Spleen (tissue), 11 donors: ENCODE results near the gene B3GNT5. TPM values are rescaled to one million over a fixed set of nuclear protein-coding genes. Genes with fewer than 3 reads are reported as not detected.

Experiments used
- DNase-seq: peaks from one replicate; pipeline ENCODE4 v3.0.0-alpha.2; 2020
- H3K27ac ChIP-seq, 8 donors: fragments of 200-600 bp; sonication (generic) in 7 of 8; 1 replicate in 4 of 8; 2 replicates in 4 of 8; pipeline versions ENCODE4 v1.5.0 to v1.8.0; 2016 to 2021; ENCODE audit warnings: inconsistent platforms in 4 of 8, mild to moderate bottlenecking in 4 of 8, moderate library complexity in 1 of 8
- H3K27me3 ChIP-seq, 7 donors: fragments of 200-600 bp; sonication (generic) in 6 of 7; replicated peaks in 1 of 7; 1 replicate in 4 of 7; 2 replicates in 3 of 7; pipeline versions ENCODE4 v1.5.0 to v1.8.0; 2016 to 2021; ENCODE audit warnings: inconsistent platforms in 3 of 7, mild to moderate bottlenecking in 1 of 7
- H3K36me3 ChIP-seq, 6 donors: fragments of 200-600 bp; sonication (generic) in 5 of 6; 1 replicate in 4 of 6; 2 replicates in 2 of 6; pipeline versions ENCODE4 v1.5.0 to v1.8.0; 2016 to 2021; ENCODE audit warnings: inconsistent platforms in 2 of 6
- H3K4me1 ChIP-seq, 6 donors: fragments of 200-600 bp; sonication (generic) in 5 of 6; 1 replicate in 3 of 6; 2 replicates in 3 of 6; pipeline versions ENCODE4 v1.5.0 to v1.8.0; 2016 to 2021; ENCODE audit warnings: inconsistent platforms in 3 of 6
- H3K4me3 ChIP-seq, 8 donors: fragments of 200-600 bp; sonication (generic) in 7 of 8; 1 replicate in 4 of 8; 2 replicates in 4 of 8; pipeline versions ENCODE4 v1.5.0 to v1.8.0; 2016 to 2021; ENCODE audit warnings: inconsistent platforms in 4 of 8, mild to moderate bottlenecking in 4 of 8, moderate library complexity in 2 of 8
- H3K9me3 ChIP-seq, 8 donors: fragments of 200-600 bp; sonication (generic) in 7 of 8; 1 replicate in 4 of 8; 2 replicates in 4 of 8; pipeline versions ENCODE4 v1.5.0 to v1.8.0; 2016 to 2021; ENCODE audit warnings: inconsistent platforms in 4 of 8
- CTCF ChIP-seq, 11 experiments: fragments of 200-600 bp in 7 of 11; fragments of 450-650 bp in 4 of 11; sonication (generic) in 4 of 11; IDR thresholded peaks in 8 of 11; conservative IDR thresholded peaks in 3 of 11; 1 replicate in 7 of 11; 2 replicates in 4 of 11; pipeline versions ENCODE4 v1.4.0 to v1.8.0; 2016 to 2021; ENCODE audit warnings: antibody characterized with exemption in 11 of 11, inconsistent platforms in 4 of 11, mild to moderate bottlenecking in 1 of 11
- POLR2A ChIP-seq, 3 donors: fragments of 450-650 bp; IDR thresholded peaks; one replicate each; pipeline ENCODE4 v1.5.1; 2017; ENCODE audit warnings: antibody characterized with exemption in 3 of 3, mild to moderate bottlenecking in 1 of 3
- POLR2AphosphoS5 ChIP-seq, 3 donors: sonication (generic); formaldehyde crosslinking; IDR thresholded peaks; one replicate each; pipeline ENCODE4 v1.5.1; 2017; ENCODE audit warnings: antibody characterized with exemption in 3 of 3
- WGBS, 5 donors: extraction: QIAGEN DNeasy Blood & Tissue Kit in 3 of 5; methylation state at CpG; one replicate each; pipeline versions ENCODE4 v1.1.5 to v1.1.7; 2013 to 2018; 5-methylcytosine and 5-hydroxymethylcytosine counted together
- intact Hi-C: fragments of 100-400 bp; cut with DNase I; formaldehyde crosslinking; loops from one replicate; pipeline ENCODE4 v1.15.0; 2023; ENCODE audit warnings: low total_unique reads
- polyA plus RNA-seq, 3 donors: library from polyadenylated mRNA; stranded (reverse); fragments of 200-250 nt; gene quantifications; one replicate each; pipeline ENCODE4 v1.2.1, GENCODE V29; 2013
- total RNA-seq, 7 donors: library from RNA; depleted of rRNA in 3 of 7; stranded (reverse); fragments of >200 nt in 3 of 7; fragmentation: NEBNext Ultra II Directional in 4 of 7; extraction: Animal tissue kit (Norgen Biotek cat#: 25700) in 4 of 7; gene quantifications; one replicate each; pipeline versions ENCODE4 v1.1.0 to v1.2.1, GENCODE V29; 2016 to 2021
- donor health status: healthy with polysubstance abuse.
- donor health status: DM: no; HTN: no; CAD: no; lungs with moderate emphysema.
- donor health status: DM: no; HTN: no; CAD: no.
- donor health status: Bipolar disorder and iron deficiency.
- donor health status: healthy.
- donor health status: DM: no; HTN: no; CAD: no.
- donor health status: DM: yes; HTN: yes; CAD: no.

B3GNT5 gene
- total and polyA plus RNA-seq, 10 donors: 0.61 to 11.9 (median 3.7) TPM

GRCh38 chr3:183284570-183284969 is 31.5 kb downstream of the B3GNT5 start:
- DNase-seq: no peak
- TF ChIP-seq POLR2AphosphoS5 (IDR thresholded peaks at IDR 0.05) (no peak), POLR2A (IDR thresholded peaks at IDR 0.05) (no peak), CTCF (IDR thresholded peaks at IDR 0.05 in 8 of 11, conservative IDR thresholded peaks at IDR 0.05 in 3 of 11) (no peak)
- Histone ChIP-seq H3K27ac (peak overlapping the region in 2 of 8 donors; percentile 76 to 78), H3K36me3 (no peaks in the 10 kb centered on the region), H3K4me1 (peaks cover 12 to 23% (median 18%) of the 10 kb centered on the region in 6 donors), H3K27me3 (no peaks in the 10 kb centered on the region), H3K4me3 (no peak overlapping the region), H3K9me3 (no peaks in the 10 kb centered on the region)
- 89 to 97% (median 96%) methylated on average over 3 of the region's 3 CpGs for WGBS, 5 donors
- intact Hi-C loops: no loop called here

GRCh38 chr3:183285318-183285717 is 32.3 kb downstream of the B3GNT5 start:
- H3K27me3 ChIP-seq: no peaks in the 10 kb centered on the region

GRCh38 chr3:183285828-183286457 is 32.9 kb downstream of the B3GNT5 start:
- peak; percentile 92 for DNase-seq
- TF ChIP-seq POLR2AphosphoS5 (IDR thresholded peaks at IDR 0.05) (peak in 2 of 3 donors; percentile 62 to 85), POLR2A (IDR thresholded peaks at IDR 0.05) (no peak), CTCF (IDR thresholded peaks at IDR 0.05 in 8 of 11, conservative IDR thresholded peaks at IDR 0.05 in 3 of 11) (peak in 1 of 11 experiments; percentile 14)
- 17 to 22% (median 20%) methylated on average over 9 to 10 of the region's 10 CpGs for WGBS, 5 donors
- Histone ChIP-seq H3K36me3 (peaks cover 0 to 3% (median 0%) of the 10 kb centered on the region in 6 donors), H3K27me3 (no peaks in the 10 kb centered on the region), H3K27ac (peak overlapping the region; percentile 29 to 82 (median 74)), H3K4me1 (peaks cover 12 to 23% (median 18%) of the 10 kb centered on the region in 6 donors), H3K4me3 (peak overlapping the region in 1 of 8 donors; percentile 38), H3K9me3 (no peaks in the 10 kb centered on the region)
- intact Hi-C loops: no loop called here

More at GRCh38 chr3:183285318-183285717, 32.3 kb downstream of the B3GNT5 start:
- Histone ChIP-seq H3K9me3 (no peaks in the 10 kb centered on the region), H3K36me3 (no peaks in the 10 kb centered on the region), H3K27ac (peak overlapping the region; percentile 29 to 82 (median 74)), H3K4me1 (peaks cover 12 to 23% (median 18%) of the 10 kb centered on the region in 6 donors), H3K4me3 (no peak overlapping the region)
- no peak for TF ChIP-seq POLR2A (IDR thresholded peaks at IDR 0.05)
- no peak for TF ChIP-seq CTCF (IDR thresholded peaks at IDR 0.05 in 8 of 11, conservative IDR thresholded peaks at IDR 0.05 in 3 of 11)
- DNase-seq: no peak
- 71 to 83% (median 76%) methylated on average over 1 of the region's 1 CpG for WGBS, 5 donors
- intact Hi-C loops: no loop called here

- Histone ChIP-seq H3K9me3 (no peaks in the 10 kb centered on the region), H3K4me1 (peaks cover 12 to 23% (median 18%) of the 10 kb centered on the region in 6 donors), H3K27me3 (no peaks in the 10 kb centered on the region), H3K27ac (no peak overlapping the region), H3K4me3 (no peak overlapping the region), H3K36me3 (peaks cover 0 to 9% (median 0%) of the 10 kb centered on the region in 6 donors)
- no peak for DNase-seq
- WGBS, 5 donors: 64 to 84% (median 72%) methylated on average over 9 of the region's 9 CpGs
- intact Hi-C loops: no loop called here
- TF ChIP-seq POLR2AphosphoS5 (IDR thresholded peaks at IDR 0.05) (no peak), POLR2A (IDR thresholded peaks at IDR 0.05) (no peak), CTCF (IDR thresholded peaks at IDR 0.05 in 8 of 11, conservative IDR thresholded peaks at IDR 0.05 in 3 of 11) (no peak)
Observed at GRCh38 chr3:183287301-183287971, 34.4 kb downstream of the B3GNT5 start.
